ENCODE results near the gene NKX1-2.

GRCh38 chr10:124447751-124448466 is 1.9 kb downstream of the NKX1-2 start:
- TF ChIP-seq REST (IDR thresholded peaks at IDR 0.05) (no peak), CTCF (IDR thresholded peaks at IDR 0.05) (no peak), MAX (IDR thresholded peaks at IDR 0.05) (no peak), POLR2A (IDR thresholded peaks at IDR 0.05; ENCODE audit: low read length) (no peak), RCOR1 (IDR thresholded peaks at IDR 0.05; ENCODE audit: low read depth, low read length) (no peak), MAFK (IDR thresholded peaks at IDR 0.05; ENCODE audit: partially characterized antibody) (no peak), CBX2 (IDR thresholded peaks at IDR 0.05; ENCODE audit: borderline replicate concordance, low read depth) (no peak), HOXB5 (CRISPR knock-in tag; IDR thresholded peaks at IDR 0.05) (no peak), RAD21 (conservative IDR thresholded peaks at IDR 0.05 in 1 of 2, IDR thresholded peaks at IDR 0.05 in 1 of 2) (no peak), JUN (IDR thresholded peaks at IDR 0.05) (no peak), USF2 (IDR thresholded peaks at IDR 0.05) (no peak)
